Breast epithelium (tissue), 3 donors: Measurements from ENCODE around the gene SPRN.

Experiments used
- POLR2A ChIP-seq: fragments of 450-650 bp; IDR thresholded peaks from one replicate; pipeline ENCODE4 v1.6.1; 2016; ENCODE audit warnings: antibody characterized with exemption, mild to moderate bottlenecking, moderate library complexity
- POLR2AphosphoS5 ChIP-seq, 3 donors: sonication (generic); formaldehyde crosslinking; IDR thresholded peaks; one replicate each; pipeline ENCODE4 v1.6.1; 2017; ENCODE audit warnings: antibody characterized with exemption in 3 of 3

DNA sequence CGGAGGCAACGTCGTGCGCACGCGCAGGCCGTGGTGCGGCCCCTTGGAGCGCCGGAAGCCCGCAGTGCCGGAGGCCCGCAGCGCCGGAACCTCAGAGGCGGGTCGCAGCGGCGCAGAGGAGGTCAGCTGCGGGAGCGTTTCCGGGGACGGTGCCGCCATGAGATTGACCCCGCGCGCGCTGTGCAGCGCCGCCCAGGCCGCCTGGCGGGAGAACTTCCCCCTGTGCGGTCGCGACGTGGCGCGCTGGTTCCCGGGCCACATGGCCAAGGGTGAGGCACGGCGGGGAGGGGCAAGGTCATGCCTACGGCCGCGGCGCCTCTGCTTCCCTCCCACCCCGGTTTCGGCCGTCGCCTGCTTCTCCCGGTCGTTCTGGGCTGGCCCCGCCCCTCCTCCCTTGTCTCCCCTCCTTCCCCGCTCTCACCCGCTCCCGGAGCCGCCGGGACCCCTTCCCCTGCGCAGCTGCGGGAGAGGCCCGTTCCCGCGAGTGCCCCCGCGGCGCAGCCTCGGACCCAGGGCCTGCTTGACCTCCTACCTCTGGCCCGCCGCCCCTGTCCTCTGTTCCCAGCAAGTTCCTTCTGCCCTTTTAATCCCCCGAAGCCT lies 30.3 kb downstream of the SPRN start, which contains the start of gene MTG1:
- peak; percentile 68 to 87 (median 85) for TF ChIP-seq POLR2AphosphoS5 (IDR thresholded peaks at IDR 0.05)
- TF ChIP-seq POLR2A, result peak; percentile 57
